Measurements from ENCODE around the gene ZNF18.

Gene ZNF18

DNA sequence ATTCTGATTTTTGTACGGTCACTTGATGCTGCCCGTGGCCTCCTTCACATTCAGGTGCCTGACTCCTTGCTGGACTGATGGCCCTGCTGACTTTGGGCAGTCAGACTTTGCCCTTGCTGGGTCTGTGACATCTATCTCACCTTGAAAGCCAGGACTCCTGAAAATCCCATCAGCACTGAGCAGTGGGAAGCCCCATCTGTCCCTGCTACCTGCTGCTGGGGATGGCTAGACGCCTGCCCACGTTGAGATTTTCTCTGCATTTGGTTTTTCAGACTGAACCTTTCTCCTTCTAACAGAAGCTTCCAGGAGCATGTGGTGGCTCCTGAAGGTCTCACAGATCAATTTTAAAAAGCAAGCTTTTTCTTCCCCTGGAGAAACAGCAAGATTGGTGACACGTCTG is 10.2 kb upstream of the ZNF18 start:
- no peak for TF ChIP-seq CTCF (IDR thresholded peaks at IDR 0.05)

GRCh38 chr17:11999696-12000095 is 2.4 kb upstream of the ZNF18 start:
- TF ChIP-seq CTCF (IDR thresholded peaks at IDR 0.05), result no peak

- TF ChIP-seq CTCF (IDR thresholded peaks at IDR 0.05), result no peak
Observed at GRCh38 chr17:11997972-11998233, 628 bp upstream of the ZNF18 start.

DNA sequence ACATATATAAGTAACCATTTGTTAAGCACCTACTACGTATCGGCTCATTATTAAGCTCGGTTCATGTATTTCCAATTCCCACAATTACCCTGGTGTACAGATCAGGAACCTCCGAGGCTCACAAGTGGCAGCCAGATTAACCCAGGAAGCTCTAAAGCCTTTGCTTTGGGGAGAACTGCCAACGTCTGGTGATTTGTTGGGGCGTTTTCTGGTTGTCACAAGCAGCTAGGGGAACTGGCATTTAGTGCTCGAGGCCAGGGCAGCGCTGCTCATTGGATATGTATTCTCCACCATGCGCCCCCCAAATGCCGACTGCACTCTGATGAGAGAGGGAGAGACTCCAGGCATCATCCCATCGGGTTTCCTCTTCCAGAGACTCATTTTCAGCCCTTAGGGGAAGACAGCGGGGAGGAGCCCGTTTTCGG is 541 bp downstream of the ZNF18 start:
- no peak for TF ChIP-seq CTCF (IDR thresholded peaks at IDR 0.05)

GRCh38 chr17:11991461-11991860 is 5.8 kb downstream of the ZNF18 start:
- no peak for TF ChIP-seq CTCF (IDR thresholded peaks at IDR 0.05)

- no peak for TF ChIP-seq CTCF (IDR thresholded peaks at IDR 0.05)
Observed at GRCh38 chr17:11990363-11990983, 6.8 kb downstream of the ZNF18 start.

DNA sequence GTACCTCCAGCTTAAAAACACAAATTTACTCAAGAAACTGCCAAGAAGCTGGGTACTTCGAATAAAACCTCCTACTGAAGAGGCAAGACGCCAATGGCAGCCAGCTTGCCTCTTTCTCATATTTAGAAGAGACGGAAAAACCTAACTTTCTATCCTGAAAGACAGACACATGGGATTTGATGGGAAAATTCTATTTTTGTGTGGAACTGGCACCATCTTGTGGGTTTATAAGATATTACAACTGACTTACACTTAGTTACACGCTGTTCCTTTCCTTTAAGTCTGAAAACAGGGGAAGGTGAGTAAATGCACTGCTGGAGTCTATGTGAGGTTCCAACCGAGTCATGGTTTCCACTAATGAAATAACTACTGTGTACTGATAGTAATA is 10.3 kb downstream of the ZNF18 start:
- peak; percentile 55 for TF ChIP-seq CTCF (IDR thresholded peaks at IDR 0.05)
